ENCODE measurements around the gene GALNTL6. TPM values are rescaled to one million over a fixed set of nuclear protein-coding genes. Genes with fewer than 3 reads are reported as not detected.

GALNTL6 gene
- total and polyA plus RNA-seq, 2 donors (not counting 3 experiments of a cell fraction or from before 2014, with no cell fraction given): not detected

GRCh38 chr4:172352356-172352755 lies 539.2 kb downstream of the GALNTL6 start:
- Histone ChIP-seq H3K36me3 (ENCODE audit: control insufficient read depth in 2 of 2, extremely low read depth in 1 of 2, insufficient read depth in 2 of 2, low read length in 2 of 2) (no peaks in the 10 kb centered on the region), H4K20me1 (replicated peaks; ENCODE audit: control insufficient read depth, extremely low read depth, insufficient read depth, low read length) (no peaks in the 10 kb centered on the region), H3K9me1 (replicated peaks; ENCODE audit: control insufficient read depth, extremely low read depth, insufficient read depth, low read length) (no peaks in the 10 kb centered on the region), H3K27ac (ENCODE audit: insufficient read depth, low read depth, low read length) (no peak overlapping the region), H2AFZ (ENCODE audit: low read depth, low read length) (no peak overlapping the region), H3K4me3 (replicated peaks in 1 of 3; ENCODE audit: insufficient read depth in 1 of 3, low read depth in 1 of 3, low read length in 3 of 3) (no peak overlapping the region), H3K9ac (replicated peaks; ENCODE audit: extremely low read depth, insufficient read depth, low read length) (no peak overlapping the region), H3K4me2 (ENCODE audit: insufficient read depth, low read length) (no peak overlapping the region), H3K9me3 (replicated peaks; ENCODE audit: control insufficient read depth, insufficient read depth, low read length) (peaks cover 5% of the 10 kb centered on the region), H3K27me3 (ENCODE audit: control insufficient read depth in 2 of 2, insufficient read depth in 2 of 2, low read length in 2 of 2) (no peaks in the 10 kb centered on the region), H3K4me1 (ENCODE audit: control insufficient read depth, extremely low read depth, insufficient read depth, low read length) (no peaks in the 10 kb centered on the region), H3K79me2 (ENCODE audit: control insufficient read depth, insufficient read depth, low read length) (no peaks in the 10 kb centered on the region)
- intact Hi-C loops (cut with micrococcal nuclease): no loop called here
- BruUV-seq (replicated peaks): no TSS peak
- no peak for FAIRE-seq
- no peak for DNase-seq (ENCODE audit: low read depth, low spot score)
- TF ChIP-seq POLR2A (IDR thresholded peaks at IDR 0.05; ENCODE audit: low read depth, low read length): no peak
- TF ChIP-seq CTCF (IDR thresholded peaks at IDR 0.05; ENCODE audit: extremely low read depth in 1 of 2, insufficient read depth in 1 of 2, low read depth in 1 of 2, low read length in 2 of 2): no peak
- no peak for TF ChIP-seq EZH2 (IDR thresholded peaks at IDR 0.05; ENCODE audit: borderline replicate concordance, low read depth, low read length, severe bottlenecking)
- TF ChIP-seq GATA2 (IDR thresholded peaks at IDR 0.05; ENCODE audit: insufficient read depth, insufficient read length, low read depth, low read length): no peak
- TF ChIP-seq POLR2AphosphoS5 (IDR thresholded peaks at IDR 0.05; ENCODE audit: insufficient read depth, low read depth, low read length): no peak
- TF ChIP-seq FOS (IDR thresholded peaks at IDR 0.05; ENCODE audit: borderline replicate concordance, insufficient read depth, low read length): no peak
- TF ChIP-seq, protein P1, sequence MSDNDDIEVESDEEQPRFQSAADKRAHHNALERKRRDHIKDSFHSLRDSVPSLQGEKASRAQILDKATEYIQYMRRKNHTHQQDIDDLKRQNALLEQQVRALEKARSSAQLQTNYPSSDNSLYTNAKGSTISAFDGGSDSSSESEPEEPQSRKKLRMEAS (IDR thresholded peaks at IDR 0.05; ENCODE audit: insufficient read depth, insufficient read length): no peak
- TF ChIP-seq JUN (IDR thresholded peaks at IDR 0.05; ENCODE audit: borderline replicate concordance, insufficient read depth, insufficient read length, low read depth): no peak
- no peak for TF ChIP-seq MYC (IDR thresholded peaks at IDR 0.05; ENCODE audit: low read depth, low read length)
- ChIA-PET POLR2A (no interaction called here), CTCF (no interaction called here)
- dilution Hi-C loops (cut with MboI; ENCODE audit: extremely low pct_ligation_motif_present, low sequenced_read_pairs): no loop called here

Measured in endothelial cell of umbilical vein (primary cell).